ENCODE data around the gene PANK1. TPM values are rescaled to one million over a fixed set of nuclear protein-coding genes. Genes with fewer than 3 reads are reported as not detected.

PANK1 gene
- total RNA-seq, 2 experiments from 2014 or later = 12.1 to 16.1 TPM

Small RNA genes lying within 50 kb of the gene (microRNA-seq; reads per million reads assigned to microRNA genes)
- 1,420 reads per million, percentile 84 among the genes with 10 or more reads in this experiment for gene MIR107 (ENCODE audit: borderline replicate concordance)

Small RNA genes lying within 50 kb of the gene (small RNA-seq; reads per million reads assigned to genes)
- 0.31 reads per million for gene MIR107

Other genes starting within 250 kb of the PANK1 start
- 0.57 and 0.77 TPM in 2 replicates for gene IFIT5, start 230.7 kb downstream of the PANK1 start, total RNA-seq (2014; rRNA removed; shearing (Covaris generic))
- gene IFIT5, start 230.7 kb downstream of the PANK1 start, total RNA-seq (2022) = 0.17 and 0.36 TPM in 2 replicates
- not detected in 2 replicates for gene SLC16A12, start 109.6 kb downstream of the PANK1 start, total RNA-seq (2014; rRNA removed; shearing (Covaris generic))
- gene SLC16A12, start 109.6 kb downstream of the PANK1 start, total RNA-seq (2022) = not detected in 2 replicates
- 25.0 and 30.2 TPM in 2 replicates for gene KIF20B, start 56.3 kb upstream of the PANK1 start, total RNA-seq (2014; rRNA removed; shearing (Covaris generic))
- gene KIF20B, start 56.3 kb upstream of the PANK1 start, total RNA-seq (2022) = 87.0 and 95.2 TPM in 2 replicates